ENCODE results near the gene APLF. TPM values are rescaled to one million over a fixed set of nuclear protein-coding genes. Genes with fewer than 3 reads are reported as not detected.

The APLF gene
- polyA plus RNA-seq, 1 of the 3 experiments (the other 2 are of a cell fraction) = 1.1 TPM

DNA sequence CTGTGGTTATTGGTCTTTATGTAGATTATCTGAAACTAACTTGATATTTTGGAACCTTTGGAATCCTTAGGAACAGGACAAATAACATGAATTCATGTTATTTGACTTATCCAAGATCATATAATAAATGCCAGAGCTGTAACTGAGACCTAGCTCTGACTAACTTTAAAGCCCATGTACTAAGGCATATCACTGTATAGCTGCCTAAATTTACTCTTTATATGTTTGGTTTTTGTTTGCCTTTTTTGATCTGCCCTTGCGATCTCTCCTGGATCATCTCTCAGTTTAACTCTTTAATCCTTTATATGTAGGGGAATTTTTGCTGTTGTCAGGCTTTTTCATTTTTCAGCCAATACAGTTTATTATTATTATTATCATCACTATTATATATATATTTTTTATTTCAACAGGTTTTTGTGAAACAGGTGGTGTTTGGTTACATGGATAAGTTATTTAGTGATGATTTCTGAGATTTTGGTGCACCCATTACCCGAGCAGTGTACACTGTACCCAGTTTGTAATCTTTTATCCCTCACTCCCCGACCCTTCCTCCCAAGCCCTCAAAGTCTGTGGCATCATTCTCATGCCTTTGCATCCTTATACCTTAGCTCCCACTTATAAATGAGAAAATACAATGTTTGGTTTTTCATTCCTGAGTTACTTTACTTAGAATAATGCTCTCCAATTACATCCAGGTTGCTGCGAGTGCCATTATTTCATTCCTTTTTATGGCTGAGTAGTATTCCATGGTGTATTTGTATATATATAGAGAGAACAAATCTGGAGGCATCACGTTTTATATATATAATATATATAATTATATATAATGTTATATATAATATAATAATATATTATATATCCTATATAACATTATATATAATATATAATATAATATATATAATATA is 48.9 kb downstream of the APLF start:
- no peak for DNase-seq
- Histone ChIP-seq H3K9ac (no peak overlapping the region), H3K27ac (ENCODE audit: low read depth in 2 of 2, low read length in 1 of 2) (no peak overlapping the region), H3K4me2 (no peak overlapping the region), H3K4me1 (ENCODE audit: control insufficient read depth in 1 of 2, insufficient read depth in 2 of 2, low read depth in 1 of 2, low read length in 1 of 2) (no peaks in the 10 kb centered on the region; a peak in 1 of 4 replicates), H3F3A (replicated peaks; ENCODE audit: insufficient read depth) (peaks cover 10% of the 10 kb centered on the region), H3K79me2 (ENCODE audit: insufficient read depth) (no peaks in the 10 kb centered on the region), H3K4me3 (ENCODE audit: low read depth in 2 of 2, low read length in 1 of 2) (no peak overlapping the region), H3K27me3 (ENCODE audit: insufficient read depth) (no peaks in the 10 kb centered on the region), H3K36me3 (replicated peaks in 1 of 2; ENCODE audit: control insufficient read depth in 1 of 2, insufficient read depth in 2 of 2, low read length in 1 of 2) (no peaks in the 10 kb centered on the region), H3K9me2 (no peaks in the 10 kb centered on the region), H3K9me3 (no peaks in the 10 kb centered on the region), H2AFZ (ENCODE audit: low read depth) (no peak overlapping the region), H4K20me1 (ENCODE audit: insufficient read depth) (no peaks in the 10 kb centered on the region)
- TF ChIP-seq RXRA (IDR thresholded peaks at IDR 0.05; ENCODE audit: borderline replicate concordance, low read depth) = no peak
- TF ChIP-seq RAD21 (IDR thresholded peaks at IDR 0.05; ENCODE audit: low read length) = no peak
- TF ChIP-seq FOSL2 (IDR thresholded peaks at IDR 0.05; ENCODE audit: borderline replicate concordance, low read depth) = no peak
- TF ChIP-seq, protein P1, sequence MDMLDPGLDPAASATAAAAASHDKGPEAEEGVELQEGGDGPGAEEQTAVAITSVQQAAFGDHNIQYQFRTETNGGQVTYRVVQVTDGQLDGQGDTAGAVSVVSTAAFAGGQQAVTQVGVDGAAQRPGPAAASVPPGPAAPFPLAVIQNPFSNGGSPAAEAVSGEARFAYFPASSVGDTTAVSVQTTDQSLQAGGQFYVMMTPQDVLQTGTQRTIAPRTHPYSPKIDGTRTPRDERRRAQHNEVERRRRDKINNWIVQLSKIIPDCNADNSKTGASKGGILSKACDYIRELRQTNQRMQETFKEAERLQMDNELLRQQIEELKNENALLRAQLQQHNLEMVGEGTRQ (IDR thresholded peaks at IDR 0.05; ENCODE audit: borderline replicate concordance, low read depth, low read length) = no peak
- TF ChIP-seq SMC3 (IDR thresholded peaks at IDR 0.05; ENCODE audit: low read depth, low read length) = no peak
- no peak for TF ChIP-seq NFIC (IDR thresholded peaks at IDR 0.05; ENCODE audit: borderline replicate concordance)
- TF ChIP-seq, protein P2, sequence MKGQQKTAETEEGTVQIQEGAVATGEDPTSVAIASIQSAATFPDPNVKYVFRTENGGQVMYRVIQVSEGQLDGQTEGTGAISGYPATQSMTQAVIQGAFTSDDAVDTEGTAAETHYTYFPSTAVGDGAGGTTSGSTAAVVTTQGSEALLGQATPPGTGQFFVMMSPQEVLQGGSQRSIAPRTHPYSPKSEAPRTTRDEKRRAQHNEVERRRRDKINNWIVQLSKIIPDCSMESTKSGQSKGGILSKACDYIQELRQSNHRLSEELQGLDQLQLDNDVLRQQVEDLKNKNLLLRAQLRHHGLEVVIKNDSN (IDR thresholded peaks at IDR 0.05; ENCODE audit: borderline replicate concordance, low read depth) = no peak
- TF ChIP-seq, protein P3, sequence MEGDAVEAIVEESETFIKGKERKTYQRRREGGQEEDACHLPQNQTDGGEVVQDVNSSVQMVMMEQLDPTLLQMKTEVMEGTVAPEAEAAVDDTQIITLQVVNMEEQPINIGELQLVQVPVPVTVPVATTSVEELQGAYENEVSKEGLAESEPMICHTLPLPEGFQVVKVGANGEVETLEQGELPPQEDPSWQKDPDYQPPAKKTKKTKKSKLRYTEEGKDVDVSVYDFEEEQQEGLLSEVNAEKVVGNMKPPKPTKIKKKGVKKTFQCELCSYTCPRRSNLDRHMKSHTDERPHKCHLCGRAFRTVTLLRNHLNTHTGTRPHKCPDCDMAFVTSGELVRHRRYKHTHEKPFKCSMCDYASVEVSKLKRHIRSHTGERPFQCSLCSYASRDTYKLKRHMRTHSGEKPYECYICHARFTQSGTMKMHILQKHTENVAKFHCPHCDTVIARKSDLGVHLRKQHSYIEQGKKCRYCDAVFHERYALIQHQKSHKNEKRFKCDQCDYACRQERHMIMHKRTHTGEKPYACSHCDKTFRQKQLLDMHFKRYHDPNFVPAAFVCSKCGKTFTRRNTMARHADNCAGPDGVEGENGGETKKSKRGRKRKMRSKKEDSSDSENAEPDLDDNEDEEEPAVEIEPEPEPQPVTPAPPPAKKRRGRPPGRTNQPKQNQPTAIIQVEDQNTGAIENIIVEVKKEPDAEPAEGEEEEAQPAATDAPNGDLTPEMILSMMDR (IDR thresholded peaks at IDR 0.05) = no peak
- no peak for TF ChIP-seq EZH2phosphoT487 (IDR thresholded peaks at IDR 0.05; ENCODE audit: borderline replicate concordance, low read depth)
- no peak for TF ChIP-seq MEF2A (IDR thresholded peaks at IDR 0.05; ENCODE audit: borderline replicate concordance, low read depth)
- TF ChIP-seq MXI1 (IDR thresholded peaks at IDR 0.05; ENCODE audit: low read depth, low read length) = no peak
- no peak for TF ChIP-seq GATA2 (CRISPR knock-in tag; IDR thresholded peaks at IDR 0.05)
- no peak for TF ChIP-seq POLR2AphosphoS5 (IDR thresholded peaks at IDR 0.05; ENCODE audit: low read depth, low read length)
- no peak for TF ChIP-seq NRF1 (IDR thresholded peaks at IDR 0.05; ENCODE audit: low read depth, low read length)
- no peak for TF ChIP-seq TAF1 (IDR thresholded peaks at IDR 0.05; ENCODE audit: borderline replicate concordance, low read depth, low read length)
- TF ChIP-seq GABPA (IDR thresholded peaks at IDR 0.05; ENCODE audit: low read depth) = no peak
- no peak for TF ChIP-seq YY1 (IDR thresholded peaks at IDR 0.05; ENCODE audit: low read depth)
- no peak for TF ChIP-seq EP300 (IDR thresholded peaks at IDR 0.05; ENCODE audit: borderline replicate concordance in 1 of 2, low read depth in 1 of 2, low read length in 1 of 2)
- TF ChIP-seq, protein P4, sequence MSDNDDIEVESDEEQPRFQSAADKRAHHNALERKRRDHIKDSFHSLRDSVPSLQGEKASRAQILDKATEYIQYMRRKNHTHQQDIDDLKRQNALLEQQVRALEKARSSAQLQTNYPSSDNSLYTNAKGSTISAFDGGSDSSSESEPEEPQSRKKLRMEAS (IDR thresholded peaks at IDR 0.05; ENCODE audit: low read depth) = no peak
- TF ChIP-seq JUND (IDR thresholded peaks at IDR 0.05) = no peak
- POLR2A ChIA-PET = no interaction called here
- 87% methylated on average over 5 of the region's 5 CpGs for WGBS (ENCODE audit: low lambda C conversion rate)
- CTCF ChIA-PET = no interaction called here

All from SK-N-SH (cell line).